PC-9 (cell line): ENCODE measurements around the gene POLR2F. TPM values are rescaled to one million over a fixed set of nuclear protein-coding genes. Genes with fewer than 3 reads are reported as not detected.

Experiments
- BruUV-seq: library from RNA; stranded (reverse); fragments of 400-500 nt; replicated peaks from 2 replicates; lab custom pipeline; 2021; lab: Mats Ljungman, UMichigan
- CTCF ChIA-PET: fragments of 300-600 bp; sonication (Branson Sonifier 250); formaldehyde crosslinking; loops from one replicate; lab custom pipeline; 2022; ENCODE audit warnings: antibody characterized with exemption; lab: Charles Lee
- POLR2A ChIA-PET: fragments of 300-600 bp; sonication (Branson Sonifier 250); formaldehyde crosslinking; loops from one replicate; lab custom pipeline; 2022; ENCODE audit warnings: antibody characterized with exemption; ENCODE audit not compliant: unreplicated experiment; lab: Charles Lee
- DNase-seq, 2 experiments: peaks; one replicate each; pipeline versions ENCODE4 v3.0.0 to v3.0.0-alpha.2; 2015 to 2022; ENCODE audit warnings: mixed read lengths in 1 of 2
- H2AFZ ChIP-seq: fragments of 200-600 bp; sonication (generic); 2 replicates; pipeline ENCODE4 v1.8.1; 2017; ENCODE audit warnings: antibody characterized with exemption
- H3F3A ChIP-seq: fragments of 200-600 bp; sonication (generic); 2 replicates; pipeline ENCODE4 v1.8.1; 2017; ENCODE audit warnings: antibody characterized with exemption, mild to moderate bottlenecking, low read depth; ENCODE audit not compliant: insufficient read depth
- H3K27ac ChIP-seq: fragments of 200-600 bp; sonication (generic); 2 replicates; pipeline ENCODE4 v1.6.1; 2016; ENCODE audit warnings: mixed run types
- H3K27me3 ChIP-seq: fragments of 200-600 bp; sonication (generic); 2 replicates; pipeline ENCODE4 v1.6.1; 2016; ENCODE audit warnings: low read depth, mixed run types; ENCODE audit not compliant: insufficient read depth
- H3K36me3 ChIP-seq: fragments of 200-600 bp; sonication (generic); 2 replicates; pipeline ENCODE4 v1.6.1; 2016; ENCODE audit warnings: low read depth, mixed run types
- H3K4me1 ChIP-seq: fragments of 200-600 bp; sonication (generic); replicated peaks from 2 replicates; pipeline ENCODE4 v1.6.1; 2016; ENCODE audit warnings: mixed run types; ENCODE audit not compliant: insufficient read depth
- H3K4me2 ChIP-seq: fragments of 200-600 bp; sonication (generic); 2 replicates; pipeline ENCODE4 v1.6.1; 2017; ENCODE audit warnings: mixed run types
- H3K4me3 ChIP-seq: fragments of 200-600 bp; sonication (generic); 2 replicates; pipeline ENCODE4 v1.6.1; 2016; ENCODE audit warnings: mixed run types
- H3K79me2 ChIP-seq: fragments of 200-600 bp; sonication (generic); 2 replicates; pipeline ENCODE4 v1.6.1; 2017; ENCODE audit warnings: low read depth, mixed run types
- H3K9me2 ChIP-seq: fragments of 200-600 bp; sonication (generic); 2 replicates; pipeline ENCODE4 v1.8.1; 2017; ENCODE audit warnings: mild to moderate bottlenecking; ENCODE audit not compliant: insufficient read depth
- H3K9me3 ChIP-seq: fragments of 200-600 bp; sonication (generic); 2 replicates; pipeline ENCODE4 v1.8.1; 2016; ENCODE audit warnings: low read depth; ENCODE audit not compliant: insufficient read depth
- H4K20me1 ChIP-seq: fragments of 200-600 bp; sonication (generic); 2 replicates; pipeline ENCODE4 v1.8.1; 2017; ENCODE audit not compliant: insufficient read depth
- EZH2 ChIP-seq: fragments of 200-600 bp; sonication (generic); IDR thresholded peaks from 2 replicates; pipeline ENCODE4 v1.8.0; 2017; ENCODE audit warnings: antibody characterized with exemption, low read depth
- intact Hi-C: fragments of 100-400 bp; cut with micrococcal nuclease; formaldehyde crosslinking; loops from one replicate; pipeline ENCODE4 v1.10.0; 2022; ENCODE audit not compliant: unreplicated experiment
- total RNA-seq: library from RNA; stranded (reverse); gene quantifications from 2 replicates; pipeline ENCODE4 v1.2.3, GENCODE V29; 2021
- TF ChIP-seq, protein P1 (sequence below): fragments of 200-600 bp; sonication (generic); conservative IDR thresholded peaks from 2 replicates; pipeline ENCODE4 v1.6.1; 2017; ENCODE audit warnings: mixed run types, antibody characterized with exemption, mild to moderate bottlenecking, moderate library complexity

The POLR2F gene
- total RNA-seq, 1 experiment from 2014 or later, result 180 TPM

DNA sequence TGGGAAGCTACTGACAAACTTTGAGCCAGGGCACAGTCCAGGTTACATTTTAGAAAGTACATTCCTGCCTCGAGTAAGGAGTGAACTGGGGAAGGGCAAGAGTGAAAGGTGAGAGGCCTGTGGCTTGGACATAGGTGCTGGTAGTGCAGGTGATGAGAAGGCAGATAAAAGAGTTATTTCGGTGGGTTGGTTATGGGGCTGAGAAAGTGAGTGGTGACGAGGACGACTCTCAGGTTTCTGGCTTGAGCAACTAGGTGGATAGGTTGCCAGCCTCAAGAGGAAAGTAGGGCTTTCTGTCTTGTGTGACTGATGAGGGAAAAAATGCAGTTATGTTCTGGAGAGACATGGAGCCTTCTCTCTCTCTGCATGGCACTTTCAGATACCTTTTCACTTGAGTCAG is 3.7 kb downstream of the POLR2F start:
- no peak overlapping the region for H2AFZ ChIP-seq
- H3K27me3 ChIP-seq, result no peaks in the 10 kb centered on the region
- ChIA-PET CTCF (no interaction called here), POLR2A (no interaction called here)
- TF ChIP-seq, protein P1, sequence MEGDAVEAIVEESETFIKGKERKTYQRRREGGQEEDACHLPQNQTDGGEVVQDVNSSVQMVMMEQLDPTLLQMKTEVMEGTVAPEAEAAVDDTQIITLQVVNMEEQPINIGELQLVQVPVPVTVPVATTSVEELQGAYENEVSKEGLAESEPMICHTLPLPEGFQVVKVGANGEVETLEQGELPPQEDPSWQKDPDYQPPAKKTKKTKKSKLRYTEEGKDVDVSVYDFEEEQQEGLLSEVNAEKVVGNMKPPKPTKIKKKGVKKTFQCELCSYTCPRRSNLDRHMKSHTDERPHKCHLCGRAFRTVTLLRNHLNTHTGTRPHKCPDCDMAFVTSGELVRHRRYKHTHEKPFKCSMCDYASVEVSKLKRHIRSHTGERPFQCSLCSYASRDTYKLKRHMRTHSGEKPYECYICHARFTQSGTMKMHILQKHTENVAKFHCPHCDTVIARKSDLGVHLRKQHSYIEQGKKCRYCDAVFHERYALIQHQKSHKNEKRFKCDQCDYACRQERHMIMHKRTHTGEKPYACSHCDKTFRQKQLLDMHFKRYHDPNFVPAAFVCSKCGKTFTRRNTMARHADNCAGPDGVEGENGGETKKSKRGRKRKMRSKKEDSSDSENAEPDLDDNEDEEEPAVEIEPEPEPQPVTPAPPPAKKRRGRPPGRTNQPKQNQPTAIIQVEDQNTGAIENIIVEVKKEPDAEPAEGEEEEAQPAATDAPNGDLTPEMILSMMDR, result no peak
- TF ChIP-seq EZH2, result no peak
- H3K9me3 ChIP-seq, result no peaks in the 10 kb centered on the region
- no peak overlapping the region for H3K4me3 ChIP-seq
- no TSS peak for BruUV-seq
- no peak overlapping the region for H3K27ac ChIP-seq
- no peak overlapping the region for H3K4me2 ChIP-seq
- H3K4me1 ChIP-seq, result peaks cover 14% of the 10 kb centered on the region
- intact Hi-C loops, result no loop called here
- peaks cover 7% of the 10 kb centered on the region for H3F3A ChIP-seq
- peaks cover 38% of the 10 kb centered on the region for H3K36me3 ChIP-seq
- no peaks in the 10 kb centered on the region; the same call in 1 of the 2 replicates for H4K20me1 ChIP-seq
- no peaks in the 10 kb centered on the region for H3K9me2 ChIP-seq
- H3K79me2 ChIP-seq, result peaks cover 35% of the 10 kb centered on the region
- no peak for DNase-seq

DNA sequence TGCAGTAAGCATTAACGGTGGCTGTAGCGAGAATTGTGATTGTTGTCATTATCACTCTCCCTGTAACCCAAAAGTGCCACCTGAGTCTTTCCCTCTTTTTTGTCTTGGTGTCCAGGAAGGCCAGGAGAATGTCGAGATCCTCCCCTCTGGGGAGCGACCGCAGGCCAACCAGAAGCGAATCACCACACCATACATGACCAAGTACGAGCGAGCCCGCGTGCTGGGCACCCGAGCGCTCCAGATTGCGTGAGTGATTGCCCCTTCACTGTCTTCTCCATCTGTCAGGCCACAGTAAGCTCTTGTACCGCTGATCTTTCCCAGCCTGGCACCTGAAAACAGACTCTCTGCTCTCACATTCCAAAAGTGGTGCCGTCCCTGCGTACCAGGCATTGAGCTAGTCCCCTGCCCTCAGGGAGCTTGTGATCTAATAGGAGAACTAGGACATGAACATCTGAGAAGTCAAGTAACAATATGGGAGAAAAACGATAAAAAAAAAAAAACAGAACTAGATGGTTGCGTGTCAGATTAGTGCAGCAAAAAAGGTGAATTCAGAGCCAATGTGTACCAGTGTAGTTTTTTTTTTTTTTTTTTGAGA is 5.8 kb downstream of the POLR2F start:
- DNase-seq, result no peak
- no peak overlapping the region for H3K4me2 ChIP-seq
- TF ChIP-seq, protein P1, result no peak
- no peak for TF ChIP-seq EZH2
- H3K4me1 ChIP-seq, result peaks cover 9% of the 10 kb centered on the region
- no peak overlapping the region for H3K4me3 ChIP-seq
- H3K79me2 ChIP-seq, result peaks cover 27% of the 10 kb centered on the region
- no peaks in the 10 kb centered on the region for H3K9me2 ChIP-seq
- no peak overlapping the region for H2AFZ ChIP-seq
- ChIA-PET POLR2A (interaction anchor here (0.6 to 0.7 kb wide), 2 partner anchors 52 to 270 kb away, joined by 5 to 6 read pairs; no protein-coding TSS in a partner anchor), CTCF (interaction anchor here (0.6 to 1.2 kb wide), 4 partner anchors 17 to 340 kb away, joined by 3 to 13 read pairs (median 7); no protein-coding TSS in a partner anchor)
- peaks cover 3% of the 10 kb centered on the region; the same call in 1 of the 2 replicates for H4K20me1 ChIP-seq
- intact Hi-C loops, result no loop called here
- H3K36me3 ChIP-seq, result peaks cover 47% of the 10 kb centered on the region
- no TSS peak for BruUV-seq
- no peak overlapping the region for H3K27ac ChIP-seq
- no peaks in the 10 kb centered on the region for H3K9me3 ChIP-seq
- H3F3A ChIP-seq, result peaks cover 24% of the 10 kb centered on the region
- H3K27me3 ChIP-seq, result no peaks in the 10 kb centered on the region

DNA sequence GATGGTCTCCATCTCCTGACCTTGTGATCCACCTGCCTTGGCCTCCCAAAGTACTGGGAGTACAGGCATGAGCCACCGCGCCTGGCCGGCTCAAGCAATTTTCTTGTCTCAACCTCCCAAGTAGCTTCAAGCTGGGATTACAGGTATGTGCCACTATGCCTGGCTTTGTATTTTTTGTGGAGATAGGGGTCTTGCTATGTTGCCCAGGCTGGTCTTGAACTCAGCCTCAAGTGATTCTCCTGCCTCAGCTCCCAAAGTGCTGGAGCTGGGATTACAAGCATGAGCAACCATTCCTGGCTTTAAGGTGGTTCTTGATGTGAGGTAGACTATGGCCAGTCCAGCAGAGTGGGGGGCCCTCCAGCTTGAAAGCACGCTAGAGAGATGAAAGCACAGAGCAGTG is 7.6 kb downstream of the POLR2F start:
- intact Hi-C loops, result loop anchor here (10.0 kb wide), 2 partner anchors 356 to 426 kb away; partner anchors contain the start of gene GGA1
- ChIA-PET POLR2A (no interaction called here), CTCF (no interaction called here)
- TF ChIP-seq EZH2, result no peak
- TF ChIP-seq, protein P1, result no peak
- Histone ChIP-seq H3K36me3 (peaks cover 51% of the 10 kb centered on the region), H3K79me2 (peaks cover 16% of the 10 kb centered on the region), H3K9me2 (no peaks in the 10 kb centered on the region), H3K4me3 (no peak overlapping the region), H3F3A (peaks cover 30% of the 10 kb centered on the region), H3K4me2 (no peak overlapping the region), H4K20me1 (peaks cover 11% of the 10 kb centered on the region; the same call in 1 of the 2 replicates), H3K27me3 (no peaks in the 10 kb centered on the region), H3K4me1 (no peaks in the 10 kb centered on the region), H3K27ac (no peak overlapping the region), H3K9me3 (no peaks in the 10 kb centered on the region), H2AFZ (no peak overlapping the region)
- BruUV-seq, result no TSS peak
- no peak for DNase-seq
